Measurements from ENCODE around the gene PRKCE.

- no peak for TF ChIP-seq POLR2A (IDR thresholded peaks at IDR 0.05)
- TF ChIP-seq CTCF (IDR thresholded peaks at IDR 0.05): no peak
These were observed 71.0 kb downstream of the PRKCE start for GRCh38 chr2:45722477-45722876.

All from body of pancreas (tissue), 4 donors.